Adrenal gland (tissue), 12 donors: ENCODE results near the gene PRDX5. TPM values are rescaled to one million over a fixed set of nuclear protein-coding genes. Genes with fewer than 3 reads are reported as not detected.
A peak's percentile ranks its signal among the peaks of the same experiment; 100 is the strongest.

Experiments used
- DNase-seq, 7 donors: peaks; one replicate each; pipeline ENCODE4 v3.0.0-alpha.2; 2019 to 2020
- H3K27ac ChIP-seq, 5 donors: fragments of 200-600 bp; sonication (generic) in 4 of 5; 1 replicate in 3 of 5; 2 replicates in 2 of 5; pipeline versions ENCODE4 v1.5.1 to v1.8.0; 2016 to 2020; ENCODE audit warnings: mild to moderate bottlenecking in 1 of 5
- H3K27me3 ChIP-seq: fragments of 200-600 bp; 2 replicates; pipeline ENCODE4 v1.8.0; 2021
- H3K36me3 ChIP-seq, 2 donors: fragments of 200-600 bp; replicated peaks in 1 of 2; 1 replicate in 1 of 2; 2 replicates in 1 of 2; pipeline versions ENCODE4 v1.5.1 to v1.8.0; 2018 to 2022
- H3K4me1 ChIP-seq, 2 donors: fragments of 200-600 bp; replicated peaks in 1 of 2; 1 replicate in 1 of 2; 2 replicates in 1 of 2; pipeline versions ENCODE4 v1.5.1 to v1.8.0; 2018 to 2021
- H3K4me3 ChIP-seq, 4 donors: fragments of 200-600 bp; sonication (generic) in 3 of 4; one replicate each; pipeline ENCODE4 v1.5.1; 2016 to 2018
- H3K9me3 ChIP-seq, 3 donors: fragments of 200-600 bp; sonication (generic) in 1 of 3; replicated peaks in 1 of 3; 1 replicate in 2 of 3; 2 replicates in 1 of 3; pipeline versions ENCODE4 v1.5.1 to v1.8.0; 2016 to 2021
- POLR2A ChIP-seq, 2 donors: fragments of 450-650 bp; IDR thresholded peaks; one replicate each; pipeline ENCODE4 v1.6.1; 2017; ENCODE audit warnings: antibody characterized with exemption in 2 of 2, mild to moderate bottlenecking in 2 of 2, moderate library complexity in 1 of 2
- WGBS, 4 donors: extraction: QIAGEN DNeasy Blood & Tissue Kit in 2 of 4; methylation state at CpG; one replicate each; pipeline versions ENCODE4 v1.1.5 to v1.1.7; 2013 to 2017; 5-methylcytosine and 5-hydroxymethylcytosine counted together
- intact Hi-C, 2 donors: fragments of 100-400 bp; cut with DNase I; formaldehyde crosslinking; loops; one replicate each; pipeline versions ENCODE4 v1.14.1 to v1.15.0; 2022 to 2023
- polyA plus RNA-seq, 3 donors: library from polyadenylated mRNA; stranded (reverse); fragments of 200-250 nt in 2 of 3; fragments of 350-450 nt in 1 of 3; fragmentation: Illumina TruSeq in 1 of 3; extraction: RNeasy Lipid Tissue Mini Kit (QIAGEN cat#74804) in 1 of 3; gene quantifications; one replicate each; pipeline ENCODE4 v1.2.3, GENCODE V29; 2013 to 2014
- total RNA-seq, 9 donors: library from RNA; depleted of rRNA in 4 of 9; stranded (reverse); fragments of >200 nt in 4 of 9; fragments of 120-200 nt in 1 of 9; fragmentation: NEBNext Ultra II Directional in 1 of 9; extraction: Animal tissue kit (Norgen Biotek cat#: 25700) in 1 of 9; gene quantifications; one replicate each; pipeline versions ENCODE4 v1.1.0 to v1.2.4, GENCODE V29; 2013 to 2023
- TF ChIP-seq, protein P1 (sequence below), 6 experiments: fragments of 450-650 bp in 4 of 6; fragments of 200-600 bp in 2 of 6; sonication (generic) in 1 of 6; IDR thresholded peaks; 1 replicate in 5 of 6; 2 replicates in 1 of 6; pipeline versions ENCODE4 v1.5.1 to v1.8.0; 2016 to 2021; ENCODE audit warnings: antibody characterized with exemption in 6 of 6, mild to moderate bottlenecking in 2 of 6, moderate library complexity in 1 of 6
- donor health status: healthy with polysubstance abuse.
- donor health status: Bipolar disorder and iron deficiency.
- donor health status: DM: yes; HTN: yes; CAD: no.
- donor health status: DM: no; HTN: no; CAD: no.
- donor health status: DM: no; HTN: no; CAD: no.
- donor health status: DM: yes; HTN: yes; CAD: no.

PRDX5 gene
- total and polyA plus RNA-seq, 12 donors, result 324 to 843 (median 478) TPM

DNA sequence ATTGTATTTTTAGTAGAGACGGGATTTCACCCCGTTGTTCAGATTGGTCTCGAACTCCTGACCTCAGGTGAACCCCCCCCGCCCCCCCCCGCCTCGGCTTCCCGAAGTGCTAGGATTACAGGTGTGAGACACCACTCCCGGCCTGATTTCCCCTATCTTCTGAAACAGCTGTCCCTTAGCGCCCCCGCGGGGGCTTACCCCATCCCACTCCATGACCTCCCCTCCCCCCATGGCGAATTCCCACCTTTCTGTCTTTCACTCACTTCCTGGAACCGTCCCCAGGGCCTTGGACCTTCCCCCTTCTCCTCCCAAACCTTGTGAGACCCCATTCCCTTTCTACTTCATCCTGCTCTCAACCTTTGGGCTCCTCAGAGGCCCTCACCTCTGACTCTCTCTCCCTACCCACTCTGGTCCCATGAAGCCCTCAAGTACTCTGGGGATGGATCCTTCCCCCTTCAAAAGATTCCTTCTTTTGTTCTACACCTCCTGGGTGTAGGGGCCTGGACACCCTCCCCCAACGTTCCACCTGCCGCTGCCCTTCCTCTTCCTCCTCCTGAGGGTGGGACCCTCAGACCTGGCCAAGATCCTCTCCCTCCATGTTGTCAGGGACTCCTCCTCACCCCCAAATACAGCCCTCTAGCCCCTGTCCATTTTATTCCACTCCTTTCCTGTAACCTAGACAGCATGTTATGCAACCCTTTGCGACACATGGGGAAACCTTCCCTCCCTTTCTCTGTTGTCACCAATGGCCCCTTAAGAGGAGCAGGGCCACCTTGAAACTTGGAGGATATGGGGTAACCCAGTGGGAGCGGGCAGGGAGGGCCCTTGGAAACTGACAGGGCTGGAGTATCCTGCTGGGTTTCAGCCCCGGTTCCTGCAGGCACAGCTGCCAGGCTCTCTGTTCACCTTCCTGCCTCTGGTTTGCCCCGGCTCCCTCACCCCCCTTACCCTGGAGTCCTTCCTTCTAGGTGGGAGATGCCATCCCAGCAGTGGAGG lies 1.1 kb downstream of the PRDX5 start:
- WGBS, 4 donors, result 20 to 33% (median 22%) methylated on average over 13 to 19 of the region's 19 CpGs
- H3K9me3 ChIP-seq, result no peaks in the 10 kb centered on the region
- H3K4me3 ChIP-seq, result peak overlapping the region; percentile 15 to 92 (median 79)
- intact Hi-C loops, result no loop called here
- H3K4me1 ChIP-seq, result peaks cover 10 to 20% of the 10 kb centered on the region in 2 donors
- no peaks in the 10 kb centered on the region for H3K27me3 ChIP-seq
- no peak for TF ChIP-seq POLR2A (IDR thresholded peaks at IDR 0.05)
- TF ChIP-seq, protein P1, sequence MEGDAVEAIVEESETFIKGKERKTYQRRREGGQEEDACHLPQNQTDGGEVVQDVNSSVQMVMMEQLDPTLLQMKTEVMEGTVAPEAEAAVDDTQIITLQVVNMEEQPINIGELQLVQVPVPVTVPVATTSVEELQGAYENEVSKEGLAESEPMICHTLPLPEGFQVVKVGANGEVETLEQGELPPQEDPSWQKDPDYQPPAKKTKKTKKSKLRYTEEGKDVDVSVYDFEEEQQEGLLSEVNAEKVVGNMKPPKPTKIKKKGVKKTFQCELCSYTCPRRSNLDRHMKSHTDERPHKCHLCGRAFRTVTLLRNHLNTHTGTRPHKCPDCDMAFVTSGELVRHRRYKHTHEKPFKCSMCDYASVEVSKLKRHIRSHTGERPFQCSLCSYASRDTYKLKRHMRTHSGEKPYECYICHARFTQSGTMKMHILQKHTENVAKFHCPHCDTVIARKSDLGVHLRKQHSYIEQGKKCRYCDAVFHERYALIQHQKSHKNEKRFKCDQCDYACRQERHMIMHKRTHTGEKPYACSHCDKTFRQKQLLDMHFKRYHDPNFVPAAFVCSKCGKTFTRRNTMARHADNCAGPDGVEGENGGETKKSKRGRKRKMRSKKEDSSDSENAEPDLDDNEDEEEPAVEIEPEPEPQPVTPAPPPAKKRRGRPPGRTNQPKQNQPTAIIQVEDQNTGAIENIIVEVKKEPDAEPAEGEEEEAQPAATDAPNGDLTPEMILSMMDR (IDR thresholded peaks at IDR 0.05), result no peak
- peaks cover 0 to 35% of the 10 kb centered on the region in 2 donors for H3K36me3 ChIP-seq
- DNase-seq, result peak in 4 of 7 donors; percentile 39 to 59 (median 48)
- peak overlapping the region; percentile 87 to 100 (median 98) for H3K27ac ChIP-seq

DNA sequence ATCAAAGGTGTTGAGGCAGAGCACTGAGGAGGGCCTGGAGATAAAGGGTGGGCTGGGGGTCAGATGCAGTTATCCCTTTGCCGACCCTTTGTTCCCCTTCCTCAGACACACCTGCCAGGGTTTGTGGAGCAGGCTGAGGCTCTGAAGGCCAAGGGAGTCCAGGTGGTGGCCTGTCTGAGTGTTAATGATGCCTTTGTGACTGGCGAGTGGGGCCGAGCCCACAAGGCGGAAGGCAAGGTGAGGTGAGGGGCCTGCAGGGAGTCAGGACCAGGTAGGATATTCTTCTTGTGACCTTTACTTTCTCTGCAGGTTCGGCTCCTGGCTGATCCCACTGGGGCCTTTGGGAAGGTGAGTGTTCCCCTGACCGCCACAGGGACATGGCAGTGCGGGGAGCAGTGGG lies 2.6 kb downstream of the PRDX5 start:
- no peak for DNase-seq
- no peak overlapping the region for H3K4me3 ChIP-seq
- H3K27me3 ChIP-seq, result no peaks in the 10 kb centered on the region
- peaks cover 0 to 20% of the 10 kb centered on the region in 2 donors for H3K36me3 ChIP-seq
- intact Hi-C loops, result no loop called here
- peaks cover 10 to 20% of the 10 kb centered on the region in 2 donors for H3K4me1 ChIP-seq
- H3K27ac ChIP-seq, result no peak overlapping the region
- no peak for TF ChIP-seq POLR2A (IDR thresholded peaks at IDR 0.05)
- TF ChIP-seq, protein P1 (IDR thresholded peaks at IDR 0.05), result no peak
- H3K9me3 ChIP-seq, result no peaks in the 10 kb centered on the region
- 88 to 95% (median 94%) methylated on average over 6 to 7 of the region's 7 CpGs for WGBS, 4 donors

DNA sequence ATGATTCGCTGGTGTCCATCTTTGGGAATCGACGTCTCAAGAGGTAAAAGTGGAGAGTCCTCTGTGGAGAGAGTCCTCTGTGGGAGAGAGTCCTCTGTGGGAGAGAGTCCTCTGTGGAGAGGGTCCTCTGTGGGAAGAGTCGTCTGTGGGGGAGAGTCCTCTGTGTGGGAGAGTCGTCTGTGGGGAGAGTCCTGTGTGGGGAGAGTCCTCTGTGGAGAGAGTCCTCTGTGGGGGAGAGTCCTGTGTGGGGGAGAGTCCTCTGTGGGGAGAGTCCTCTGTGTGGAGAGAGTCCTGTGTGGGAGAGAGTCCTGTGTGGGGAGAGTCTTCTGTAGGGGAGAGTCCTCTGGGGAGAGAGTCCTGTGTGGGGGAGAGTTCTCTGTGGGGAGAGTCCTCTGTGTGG lies 3.1 kb downstream of the PRDX5 start:
- intact Hi-C loops, result no loop called here
- TF ChIP-seq POLR2A (IDR thresholded peaks at IDR 0.05), result no peak
- TF ChIP-seq, protein P1 (IDR thresholded peaks at IDR 0.05), result no peak

DNA sequence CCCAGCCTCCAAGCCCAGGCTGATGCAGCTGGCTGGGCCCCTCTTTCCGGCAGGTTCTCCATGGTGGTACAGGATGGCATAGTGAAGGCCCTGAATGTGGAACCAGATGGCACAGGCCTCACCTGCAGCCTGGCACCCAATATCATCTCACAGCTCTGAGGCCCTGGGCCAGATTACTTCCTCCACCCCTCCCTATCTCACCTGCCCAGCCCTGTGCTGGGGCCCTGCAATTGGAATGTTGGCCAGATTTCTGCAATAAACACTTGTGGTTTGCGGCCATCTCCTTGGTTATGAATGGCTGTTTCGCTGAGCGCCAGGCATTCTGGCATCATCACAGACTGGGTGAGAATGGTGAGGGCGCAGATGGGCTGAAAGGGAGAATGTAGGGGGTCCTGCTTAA lies 3.6 kb downstream of the PRDX5 start:
- Histone ChIP-seq H3K4me1 (peaks cover 10 to 16% of the 10 kb centered on the region in 2 donors), H3K9me3 (no peaks in the 10 kb centered on the region), H3K36me3 (peaks cover 0 to 14% of the 10 kb centered on the region in 2 donors), H3K27ac (no peak overlapping the region), H3K27me3 (no peaks in the 10 kb centered on the region), H3K4me3 (no peak overlapping the region)
- no peak for TF ChIP-seq POLR2A (IDR thresholded peaks at IDR 0.05)
- TF ChIP-seq, protein P1 (IDR thresholded peaks at IDR 0.05), result no peak
- intact Hi-C loops, result no loop called here
- no peak for DNase-seq
- WGBS, 4 donors, result 93 to 97% (median 94%) methylated on average over 4 to 5 of the region's 5 CpGs

More for the DNA sequence above, 3.1 kb downstream of the PRDX5 start:
- H3K27ac ChIP-seq, result no peak overlapping the region
- no peaks in the 10 kb centered on the region for H3K27me3 ChIP-seq
- no peaks in the 10 kb centered on the region for H3K9me3 ChIP-seq
- whole genome bisulfite sequencing, 4 donors, result 75 to 91% (median 87%) methylated on average over 5 of the region's 5 CpGs
- DNase-seq, result no peak
- peaks cover 10 to 20% of the 10 kb centered on the region in 2 donors for H3K4me1 ChIP-seq
- H3K4me3 ChIP-seq, result no peak overlapping the region
- H3K36me3 ChIP-seq, result peaks cover 0 to 15% of the 10 kb centered on the region in 2 donors
